Thyroid gland (tissue), 4 donors: Measurements from ENCODE around the gene RNF220. TPM values are rescaled to one million over a fixed set of nuclear protein-coding genes. Genes with fewer than 3 reads are reported as not detected.

Experiments
- DNase-seq, 2 donors: peaks; one replicate each; pipeline ENCODE4 v3.0.0-alpha.2; 2019
- H3K27ac ChIP-seq, 3 donors: fragments of 200-600 bp; sonication (generic); 1 replicate in 2 of 3; 2 replicates in 1 of 3; pipeline ENCODE4 v1.5.1; 2016 to 2019; ENCODE audit warnings: mild to moderate bottlenecking in 1 of 3, moderate library complexity in 1 of 3
- H3K27me3 ChIP-seq: fragments of 200-600 bp; sonication (generic); one replicate; pipeline ENCODE4 v1.5.1; 2019
- H3K36me3 ChIP-seq, 2 donors: fragments of 200-600 bp; sonication (generic); one replicate each; pipeline ENCODE4 v1.5.1; 2016 to 2019
- H3K4me1 ChIP-seq, 2 donors: fragments of 200-600 bp; sonication (generic); one replicate each; pipeline ENCODE4 v1.5.1; 2017 to 2019
- H3K4me3 ChIP-seq, 3 donors: fragments of 200-600 bp; sonication (generic); replicated peaks in 1 of 3; 1 replicate in 2 of 3; 2 replicates in 1 of 3; pipeline ENCODE4 v1.5.1; 2016; ENCODE audit warnings: mild to moderate bottlenecking in 1 of 3
- H3K9me3 ChIP-seq: fragments of 200-600 bp; sonication (generic); one replicate; pipeline ENCODE4 v1.5.1; 2017
- POLR2A ChIP-seq, 2 donors: fragments of 450-650 bp; IDR thresholded peaks; one replicate each; pipeline ENCODE4 v1.6.1; 2017; ENCODE audit warnings: antibody characterized with exemption in 2 of 2, mild to moderate bottlenecking in 2 of 2, moderate library complexity in 1 of 2
- WGBS, 2 donors: methylation state at CpG; one replicate each; pipeline ENCODE4 v1.1.5; 2017; 5-methylcytosine and 5-hydroxymethylcytosine counted together
- intact Hi-C: fragments of 100-400 bp; cut with DNase I; formaldehyde crosslinking; loops from one replicate; pipeline ENCODE4 v1.15.1; 2023
- total RNA-seq, 4 donors: library from RNA; depleted of rRNA; stranded (reverse); fragments of >200 nt; gene quantifications; one replicate each; pipeline ENCODE4 v1.2.3, GENCODE V29; 2016
- TF ChIP-seq, protein P1 (sequence below), 6 experiments: fragments of 200-600 bp in 3 of 6; fragments of 450-650 bp in 3 of 6; sonication (generic) in 3 of 6; IDR thresholded peaks; one replicate each; pipeline ENCODE4 v1.5.1; 2016 to 2019; ENCODE audit warnings: antibody characterized with exemption in 6 of 6, mild to moderate bottlenecking in 2 of 6, inconsistent platforms in 1 of 6, moderate library complexity in 1 of 6

Gene RNF220
- total RNA-seq, 4 donors from 2014 or later, result 88.7 to 117 (median 102) TPM

DNA sequence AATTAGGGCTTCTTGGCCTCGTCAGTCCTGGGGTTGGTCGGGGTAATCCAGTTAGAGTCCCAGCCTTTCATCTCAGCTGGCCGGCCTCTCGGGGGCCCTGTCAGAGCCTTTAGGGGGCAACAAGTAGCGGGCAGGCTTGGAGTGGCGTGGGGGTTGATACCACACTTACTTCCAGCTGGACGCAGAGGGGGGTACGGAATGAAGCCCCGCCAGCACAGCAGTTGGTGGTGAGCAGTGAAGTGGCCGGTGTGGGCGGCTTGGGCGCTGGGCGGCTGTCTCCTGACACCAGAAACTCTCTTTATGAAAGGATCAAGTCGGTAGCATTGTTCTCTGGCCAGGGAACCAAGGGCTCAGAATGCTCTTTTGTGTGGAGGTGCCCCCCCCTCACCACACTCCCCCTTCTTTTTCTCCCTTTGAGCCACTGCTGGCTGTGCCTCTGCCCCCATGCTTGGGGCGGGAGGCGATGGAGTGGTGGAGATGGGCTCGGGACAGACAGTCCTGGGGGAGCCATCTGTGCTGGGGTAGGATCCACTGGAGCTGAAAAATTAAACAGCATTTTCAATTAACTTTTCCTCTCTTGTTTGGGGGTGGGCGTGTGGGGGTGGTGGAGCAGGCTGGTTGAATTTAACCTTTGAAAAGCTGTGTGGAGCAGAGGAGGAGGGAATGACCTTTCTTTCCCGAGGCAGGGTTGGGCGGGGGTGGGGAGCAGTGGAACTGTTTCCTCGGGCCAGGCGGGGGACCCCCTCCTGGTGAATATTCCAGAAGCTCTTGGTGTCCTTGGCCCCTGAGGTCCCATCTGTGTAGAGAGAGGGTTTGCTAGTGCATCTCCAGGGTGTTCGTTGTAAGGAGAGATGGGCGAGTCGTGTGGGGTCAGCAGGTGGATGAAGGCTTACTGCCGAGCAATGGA, 102.7 kb downstream of the RNF220 start:
- no peak for TF ChIP-seq POLR2A (IDR thresholded peaks at IDR 0.05)
- TF ChIP-seq, protein P1, sequence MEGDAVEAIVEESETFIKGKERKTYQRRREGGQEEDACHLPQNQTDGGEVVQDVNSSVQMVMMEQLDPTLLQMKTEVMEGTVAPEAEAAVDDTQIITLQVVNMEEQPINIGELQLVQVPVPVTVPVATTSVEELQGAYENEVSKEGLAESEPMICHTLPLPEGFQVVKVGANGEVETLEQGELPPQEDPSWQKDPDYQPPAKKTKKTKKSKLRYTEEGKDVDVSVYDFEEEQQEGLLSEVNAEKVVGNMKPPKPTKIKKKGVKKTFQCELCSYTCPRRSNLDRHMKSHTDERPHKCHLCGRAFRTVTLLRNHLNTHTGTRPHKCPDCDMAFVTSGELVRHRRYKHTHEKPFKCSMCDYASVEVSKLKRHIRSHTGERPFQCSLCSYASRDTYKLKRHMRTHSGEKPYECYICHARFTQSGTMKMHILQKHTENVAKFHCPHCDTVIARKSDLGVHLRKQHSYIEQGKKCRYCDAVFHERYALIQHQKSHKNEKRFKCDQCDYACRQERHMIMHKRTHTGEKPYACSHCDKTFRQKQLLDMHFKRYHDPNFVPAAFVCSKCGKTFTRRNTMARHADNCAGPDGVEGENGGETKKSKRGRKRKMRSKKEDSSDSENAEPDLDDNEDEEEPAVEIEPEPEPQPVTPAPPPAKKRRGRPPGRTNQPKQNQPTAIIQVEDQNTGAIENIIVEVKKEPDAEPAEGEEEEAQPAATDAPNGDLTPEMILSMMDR (IDR thresholded peaks at IDR 0.05), result no peak
- no peaks in the 10 kb centered on the region for H3K36me3 ChIP-seq
- no peaks in the 10 kb centered on the region for H3K9me3 ChIP-seq
- no peak for DNase-seq
- H3K4me3 ChIP-seq, result no peak overlapping the region
- WGBS, 2 donors, result 59 to 64% methylated on average over 15 to 26 of the region's 26 CpGs
- no peaks in the 10 kb centered on the region for H3K27me3 ChIP-seq
- H3K27ac ChIP-seq, result no peak overlapping the region
- intact Hi-C loops, result no loop called here
- H3K4me1 ChIP-seq, result no peaks in the 10 kb centered on the region

DNA sequence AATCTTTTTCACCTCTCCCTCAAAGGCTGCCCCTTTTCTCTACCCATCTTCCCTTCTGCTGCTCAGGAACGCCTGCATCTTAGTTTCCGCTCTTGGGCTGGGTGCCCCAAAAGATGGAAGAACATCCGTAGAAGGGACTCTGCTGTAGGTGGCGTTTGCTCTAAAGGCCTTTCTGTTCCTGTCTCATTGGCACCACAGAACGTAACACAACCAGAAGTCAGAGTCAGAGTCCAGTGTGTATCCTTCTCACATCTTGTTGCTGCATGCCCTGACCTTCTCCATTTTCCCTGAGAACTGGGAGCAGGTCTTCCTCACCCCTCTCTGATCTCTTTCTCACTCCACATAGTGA, 103.3 kb downstream of the RNF220 start:
- H3K27ac ChIP-seq, result no peak overlapping the region
- 89 to 93% methylated on average over 5 of the region's 5 CpGs for WGBS, 2 donors
- H3K9me3 ChIP-seq, result no peaks in the 10 kb centered on the region

GRCh38 chr1:44511363-44511762, 106.3 kb downstream of the RNF220 start:
- no peaks in the 10 kb centered on the region for H3K4me1 ChIP-seq
- no peak overlapping the region for H3K4me3 ChIP-seq
- no peak overlapping the region for H3K27ac ChIP-seq
- no peaks in the 10 kb centered on the region for H3K9me3 ChIP-seq
- no peaks in the 10 kb centered on the region for H3K27me3 ChIP-seq
- DNase-seq, result no peak
- no peaks in the 10 kb centered on the region for H3K36me3 ChIP-seq
- intact Hi-C loops, result no loop called here
- 77 to 80% methylated on average over 3 of the region's 3 CpGs for WGBS, 2 donors
- no peak for TF ChIP-seq POLR2A (IDR thresholded peaks at IDR 0.05)
- TF ChIP-seq, protein P1 (IDR thresholded peaks at IDR 0.05), result no peak

More for the DNA sequence above, 103.3 kb downstream of the RNF220 start:
- no peak overlapping the region for H3K4me3 ChIP-seq
- no peaks in the 10 kb centered on the region for H3K27me3 ChIP-seq
- H3K36me3 ChIP-seq, result no peaks in the 10 kb centered on the region
- DNase-seq, result no peak
- H3K4me1 ChIP-seq, result no peaks in the 10 kb centered on the region
- TF ChIP-seq POLR2A (IDR thresholded peaks at IDR 0.05), result no peak
- TF ChIP-seq, protein P1 (IDR thresholded peaks at IDR 0.05), result no peak
- intact Hi-C loops, result no loop called here

DNA sequence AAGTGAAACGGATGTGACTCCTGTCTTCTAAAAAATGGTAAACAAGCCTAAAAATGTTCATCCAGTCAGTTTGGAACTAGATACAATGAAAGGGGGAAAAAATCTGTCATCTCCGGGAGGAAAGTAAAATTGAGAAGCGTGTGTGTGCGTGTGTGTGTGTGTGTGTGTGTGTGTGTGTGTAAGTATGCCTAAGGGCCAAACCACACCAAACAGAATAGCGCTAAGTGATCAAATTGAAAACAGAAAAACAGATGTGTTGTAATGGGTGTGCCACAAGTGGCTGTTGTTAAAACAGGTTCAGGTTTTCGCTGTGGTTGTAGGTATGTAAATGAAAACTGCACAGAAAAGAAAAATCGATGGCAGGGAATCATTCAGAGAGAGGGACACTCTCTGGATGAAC, 106.7 kb downstream of the RNF220 start:
- DNase-seq, result no peak
- no peak overlapping the region for H3K27ac ChIP-seq
- 55 to 57% methylated on average over 7 of the region's 7 CpGs for WGBS, 2 donors
- TF ChIP-seq POLR2A (IDR thresholded peaks at IDR 0.05), result no peak
- TF ChIP-seq, protein P1 (IDR thresholded peaks at IDR 0.05), result no peak
- intact Hi-C loops, result no loop called here
- H3K4me1 ChIP-seq, result no peaks in the 10 kb centered on the region
- no peaks in the 10 kb centered on the region for H3K36me3 ChIP-seq
- no peaks in the 10 kb centered on the region for H3K9me3 ChIP-seq
- no peak overlapping the region for H3K4me3 ChIP-seq
- H3K27me3 ChIP-seq, result no peaks in the 10 kb centered on the region

DNA sequence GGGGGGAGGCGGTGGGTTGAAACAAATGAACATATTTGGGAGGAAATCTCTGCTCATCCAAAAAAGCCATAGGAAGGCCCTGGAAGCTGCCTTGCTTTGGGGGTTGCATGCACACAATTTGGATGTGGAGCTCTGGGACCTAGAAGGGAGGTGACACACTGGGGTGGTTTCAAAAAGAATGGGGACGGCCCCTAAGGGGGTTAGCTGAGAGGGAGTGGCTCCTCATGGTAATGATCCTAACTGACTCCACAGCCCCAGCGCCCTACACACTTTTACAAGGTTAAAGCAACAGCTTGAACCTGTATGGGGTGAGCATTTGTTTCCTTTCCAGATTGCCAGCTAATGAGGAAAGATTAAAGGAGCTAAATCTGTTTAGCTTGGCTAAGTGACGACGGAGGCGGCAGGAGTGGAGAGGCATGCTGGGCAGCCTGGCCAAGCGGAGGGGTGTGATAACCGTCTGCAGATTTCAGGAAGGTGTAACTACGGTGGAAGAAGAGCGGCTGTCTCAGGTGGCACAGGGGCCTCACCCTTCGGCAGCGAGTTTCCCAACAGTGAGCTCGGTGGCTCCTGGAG, 107.3 kb downstream of the RNF220 start:
- WGBS, 2 donors, result 77 to 86% methylated on average over 13 of the region's 13 CpGs
- DNase-seq, result no peak
- H3K27ac ChIP-seq, result no peak overlapping the region
- H3K9me3 ChIP-seq, result no peaks in the 10 kb centered on the region
- H3K4me3 ChIP-seq, result no peak overlapping the region
- no peaks in the 10 kb centered on the region for H3K4me1 ChIP-seq
- no peaks in the 10 kb centered on the region for H3K36me3 ChIP-seq
- no peaks in the 10 kb centered on the region for H3K27me3 ChIP-seq
- intact Hi-C loops, result no loop called here
- TF ChIP-seq, protein P1 (IDR thresholded peaks at IDR 0.05), result no peak
- no peak for TF ChIP-seq POLR2A (IDR thresholded peaks at IDR 0.05)
